Measurements from ENCODE around the gene LMF1. TPM values are rescaled to one million over a fixed set of nuclear protein-coding genes. Genes with fewer than 3 reads are reported as not detected.

Gene LMF1
- total and polyA plus RNA-seq, 2 of the 8 experiments (the other 6 are each of a cell fraction or from before 2014, with no cell fraction given): 3.5 to 9.1 TPM

DNA sequence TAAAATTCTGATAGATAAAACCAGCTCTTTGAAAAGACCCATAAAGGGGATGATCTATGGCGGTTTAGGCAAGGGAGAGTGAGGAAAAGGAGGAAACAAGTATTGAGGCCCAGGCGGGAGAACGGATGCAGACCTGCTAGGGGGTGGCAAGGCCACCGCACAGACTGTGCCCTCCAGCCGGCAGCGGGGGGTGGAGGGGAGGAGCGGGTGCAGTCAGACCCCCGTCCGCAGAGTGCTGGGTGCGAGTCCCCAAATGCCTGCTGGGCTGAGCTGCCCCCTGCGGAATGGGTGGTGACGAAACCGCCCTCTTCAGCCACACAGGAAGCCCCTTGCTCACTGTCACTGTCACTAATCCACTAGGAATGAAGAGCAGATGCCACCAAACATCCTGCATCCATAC lies 46.0 kb downstream of the LMF1 start:
- Histone ChIP-seq H4K20me1 (replicated peaks in 1 of 2; ENCODE audit: control insufficient read depth in 1 of 2, insufficient read depth in 2 of 2, low read length in 2 of 2) (no peaks in the 10 kb centered on the region), H3K14ac (ENCODE audit: insufficient read length) (no peak overlapping the region), H3K36me3 (ENCODE audit: control insufficient read depth in 2 of 4, insufficient read depth in 4 of 4, low read length in 3 of 4) (peaks cover 0 to 4% (median 0%) of the 10 kb centered on the region in 4 experiments; a peak in 1 of 8 replicates), H4K91ac (replicated peaks; ENCODE audit: insufficient read length, low read length) (no peak overlapping the region), H3K79me1 (ENCODE audit: low read depth, low read length) (peaks cover 2% of the 10 kb centered on the region; the same call in 1 of the 2 replicates), H3K23me2 (ENCODE audit: low read depth, low read length) (no peaks in the 10 kb centered on the region), H3K23ac (ENCODE audit: insufficient read length) (no peak overlapping the region), H2AK5ac (ENCODE audit: low read depth, low read length) (no peak overlapping the region), H2BK12ac (ENCODE audit: low read depth, low read length) (no peak overlapping the region), H2AFZ (ENCODE audit: low read length) (no peak overlapping the region), H2BK20ac (ENCODE audit: low read length) (no peak overlapping the region), H3K9ac (replicated peaks in 1 of 4; ENCODE audit: extremely low read depth in 1 of 4, low read depth in 3 of 4, low read length in 3 of 4) (no peak overlapping the region), H3K79me2 (ENCODE audit: control insufficient read depth in 1 of 2, insufficient read depth in 2 of 2, low read length in 2 of 2) (no peaks in the 10 kb centered on the region), H3K4me1 (replicated peaks in 1 of 4; ENCODE audit: control insufficient read depth in 3 of 4, insufficient read depth in 4 of 4, low read length in 3 of 4) (peaks cover 0 to 6% (median 3%) of the 10 kb centered on the region in 4 experiments; a peak in 3 of 7 replicates), H3K4me2 (ENCODE audit: insufficient read depth in 1 of 2, low read depth in 2 of 2, low read length in 2 of 2) (no peak overlapping the region), H3K4me3 (ENCODE audit: extremely low read depth in 1 of 4, insufficient read depth in 2 of 4, low read depth in 3 of 4, low read length in 4 of 4) (no peak overlapping the region), H2BK5ac (ENCODE audit: low read depth, low read length) (no peak overlapping the region), H2BK120ac (replicated peaks; ENCODE audit: low read depth, low read length) (no peak overlapping the region), H3K56ac (replicated peaks; ENCODE audit: insufficient read length, low read depth, low read length) (no peak overlapping the region), H4K8ac (ENCODE audit: extremely low read depth, insufficient read depth, low read length) (no peak overlapping the region), H3K27ac (ENCODE audit: low read depth, low read length) (no peak overlapping the region), H3K9me3 (ENCODE audit: insufficient read depth in 2 of 2, low read depth in 1 of 2, low read length in 1 of 2) (peaks cover 46 to 69% of the 10 kb centered on the region in 2 experiments), H3K4ac (replicated peaks; ENCODE audit: insufficient read length, low read depth, low read length) (no peak overlapping the region), H3K18ac (ENCODE audit: extremely low read depth, low read length) (no peak overlapping the region), H4K5ac (ENCODE audit: insufficient read length, low read depth, low read length) (no peak overlapping the region), H3K27me3 (replicated peaks in 1 of 4; ENCODE audit: control insufficient read depth in 3 of 4, extremely low read depth in 1 of 4, insufficient read depth in 3 of 4, low read length in 3 of 4) (no peaks in the 10 kb centered on the region), H2BK15ac (ENCODE audit: low read length) (no peak overlapping the region)
- DNase-seq (ENCODE audit: low read depth in 1 of 2, low spot score in 2 of 2) (no peak), FAIRE-seq (no peak)
- TF ChIP-seq TAF1 (IDR thresholded peaks at IDR 0.05; ENCODE audit: low read depth, low read length): no peak
- TF ChIP-seq POLR2AphosphoS5 (IDR thresholded peaks at IDR 0.05; ENCODE audit: low read depth, low read length): no peak
- TF ChIP-seq MAFK (IDR thresholded peaks at IDR 0.05; ENCODE audit: low read depth, low read length): no peak
- no peak for TF ChIP-seq SIRT6 (IDR thresholded peaks at IDR 0.05; ENCODE audit: low read length)
- no peak for TF ChIP-seq CTBP2 (IDR thresholded peaks at IDR 0.05; ENCODE audit: borderline replicate concordance, insufficient read depth, insufficient read length, low read length)
- ChIA-PET POLR2A (ENCODE audit: partially characterized antibody) (no interaction called here), CTCF (ENCODE audit: partially characterized antibody) (interaction anchor here (1.4 kb wide), 1 partner anchor 132 kb away, joined by 3 read pairs; no protein-coding TSS in a partner anchor)
- WGBS, 2 experiments (ENCODE audit: extremely low coverage in 1 of 2, insufficient coverage in 1 of 2, insufficient read length in 1 of 2, insufficient replicate concordance in 2 of 2, low coverage in 1 of 2, low lambda C conversion rate in 2 of 2, missing lambda C conversion rate in 1 of 2): 98% methylated on average over 13 of the region's 13 CpGs; no CpG with 5 or more reads in 1 of the 2 experiments

Measured in H1 (cell line).